GM21360 (cell line): ENCODE results near the gene TPD52L1.
"Not testable (repeated sequence)": the region's sequence is repeated elsewhere in the genome, so short reads cannot be mapped to it uniquely, and the experiment has no call there.

Experiments used
- ATAC-seq: cut with Tn5 transposase; IDR thresholded peaks from one replicate; pipeline ENCODE4 v1.9.1; 2021; ENCODE audit warnings: mild to moderate bottlenecking, moderate library complexity; ENCODE audit not compliant: unreplicated experiment

TPD52L1 gene

GRCh38 chr6:125140808-125141207, 12.8 kb upstream of the TPD52L1 start:
- ATAC-seq, result no peak

- no peak for ATAC-seq
Measured at GRCh38 chr6:125142618-125143017, 11.0 kb upstream of the TPD52L1 start.

- no peak for ATAC-seq
Measured at GRCh38 chr6:125144822-125145221, 8.8 kb upstream of the TPD52L1 start.

DNA sequence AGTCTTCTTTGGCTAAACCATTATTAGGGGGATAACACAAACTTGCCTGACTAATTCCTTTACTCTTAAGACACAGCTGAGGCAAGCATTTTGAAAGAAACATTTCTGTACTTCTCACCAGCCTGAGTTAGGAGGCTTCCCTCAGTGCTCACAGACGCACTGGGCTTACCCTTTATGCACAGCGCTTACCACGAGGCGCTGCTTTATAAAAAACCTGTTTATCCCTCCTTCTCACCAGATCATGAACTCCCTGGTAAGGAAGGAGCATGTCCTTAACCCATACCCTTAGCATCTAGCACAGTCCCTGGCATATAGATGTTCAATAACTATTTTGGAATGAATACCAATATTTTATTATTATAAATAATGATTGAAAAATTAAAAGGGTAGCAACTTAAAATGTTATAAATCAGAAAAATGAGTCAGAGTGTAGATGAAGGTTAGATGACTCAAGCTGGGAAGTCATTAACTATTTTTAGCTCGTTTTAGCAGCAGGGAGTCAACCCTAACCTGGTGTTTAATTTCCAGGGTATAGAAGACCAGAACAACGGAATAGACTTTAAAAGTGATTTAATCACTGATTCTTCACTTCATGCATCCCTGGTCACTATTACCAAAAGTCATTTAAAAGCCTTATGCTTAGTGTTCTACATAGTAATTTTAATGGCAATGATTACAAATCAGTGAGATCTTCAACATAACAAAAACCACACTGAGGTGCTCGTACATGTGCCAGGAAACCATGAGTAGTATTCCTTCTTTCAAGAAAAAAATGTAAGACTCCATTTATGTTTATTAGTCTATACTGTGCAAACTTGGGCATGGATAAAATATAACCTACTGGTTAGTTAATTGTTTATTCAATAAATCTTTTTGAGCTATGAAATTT, 4.1 kb upstream of the TPD52L1 start:
- no peak for ATAC-seq

DNA sequence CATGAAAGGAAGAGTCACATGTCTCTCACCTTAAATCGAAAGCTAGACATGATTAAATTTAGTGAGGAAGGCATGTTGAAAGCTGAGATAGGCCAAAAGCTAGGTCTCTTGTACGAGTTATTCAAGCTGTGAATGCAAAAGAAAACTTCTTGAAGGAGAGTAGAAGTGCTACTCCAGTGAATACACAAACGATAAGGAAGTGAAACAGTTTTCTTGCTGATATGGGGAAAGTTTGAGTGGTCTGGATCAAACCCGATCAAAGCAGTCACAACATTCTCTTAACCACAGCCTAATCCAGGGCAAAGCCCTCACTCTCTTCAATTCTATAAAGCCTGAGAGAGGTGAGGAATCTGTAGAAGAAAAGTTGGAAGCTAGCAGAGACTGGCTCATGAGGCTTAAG, 1.9 kb upstream of the TPD52L1 start:
- no peak for ATAC-seq

- no peak for ATAC-seq
Measured at GRCh38 chr6:125154118-125154760, 666 bp downstream of the TPD52L1 start.

DNA sequence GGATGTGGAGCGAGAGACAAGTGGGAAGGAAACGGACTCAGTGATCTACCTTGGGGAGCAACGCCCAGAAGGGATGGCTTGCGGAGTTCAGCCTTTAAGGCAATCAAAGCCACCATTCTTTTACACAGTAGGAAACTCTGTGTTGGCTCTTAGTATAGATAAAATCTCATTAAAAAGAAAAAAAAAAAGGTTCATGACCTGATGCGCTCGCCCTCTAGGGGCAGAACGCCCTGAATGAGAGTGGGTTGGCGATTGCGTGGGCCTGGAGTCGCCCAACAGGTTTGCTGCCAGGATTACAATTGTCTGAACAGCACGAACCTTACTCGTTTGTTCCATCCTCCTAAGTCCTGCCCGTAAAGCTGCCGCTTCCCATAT, 1.2 kb downstream of the TPD52L1 start:
- ATAC-seq, result no peak

GRCh38 chr6:125155344-125155743, 1.8 kb downstream of the TPD52L1 start:
- ATAC-seq, result no peak

DNA sequence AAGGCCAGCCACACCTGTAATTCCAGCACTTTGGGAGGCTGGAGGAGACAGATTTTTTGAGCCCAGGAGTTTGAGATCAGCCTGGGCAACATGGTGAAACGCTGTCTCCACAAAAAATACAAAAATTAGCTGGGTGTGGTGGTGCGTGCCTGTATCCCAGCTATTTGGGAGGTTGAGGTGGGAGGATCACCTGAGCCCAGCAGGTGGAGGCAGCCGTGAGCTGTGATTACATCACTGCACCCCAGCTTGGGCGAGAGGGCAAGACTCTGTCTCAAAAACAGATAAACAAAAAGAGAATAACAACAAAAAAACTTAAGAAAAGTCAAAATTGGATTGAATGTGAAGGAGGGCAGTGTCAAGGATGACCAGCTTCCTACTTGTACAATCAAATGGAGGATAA, 2.9 kb downstream of the TPD52L1 start:
- ATAC-seq, result no peak

DNA sequence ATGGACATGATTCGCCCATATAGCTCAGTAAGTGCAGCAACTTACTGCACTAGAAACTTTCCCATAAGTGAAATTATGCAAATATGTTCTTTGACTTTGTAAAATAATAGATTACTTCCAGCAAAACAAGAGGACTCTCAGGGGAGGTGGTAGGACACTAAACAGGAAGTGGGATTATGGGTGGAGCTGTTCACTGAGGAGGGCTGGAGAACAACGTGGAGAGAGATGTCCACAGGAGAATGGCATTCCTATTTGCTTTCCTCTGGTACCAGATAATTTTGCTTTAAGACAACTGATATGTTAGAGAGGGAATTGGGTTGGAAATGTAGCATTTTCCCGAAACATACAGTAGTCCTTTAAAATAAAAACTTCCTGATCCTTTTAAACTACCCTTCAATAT, 3.7 kb downstream of the TPD52L1 start:
- ATAC-seq, result no peak

DNA sequence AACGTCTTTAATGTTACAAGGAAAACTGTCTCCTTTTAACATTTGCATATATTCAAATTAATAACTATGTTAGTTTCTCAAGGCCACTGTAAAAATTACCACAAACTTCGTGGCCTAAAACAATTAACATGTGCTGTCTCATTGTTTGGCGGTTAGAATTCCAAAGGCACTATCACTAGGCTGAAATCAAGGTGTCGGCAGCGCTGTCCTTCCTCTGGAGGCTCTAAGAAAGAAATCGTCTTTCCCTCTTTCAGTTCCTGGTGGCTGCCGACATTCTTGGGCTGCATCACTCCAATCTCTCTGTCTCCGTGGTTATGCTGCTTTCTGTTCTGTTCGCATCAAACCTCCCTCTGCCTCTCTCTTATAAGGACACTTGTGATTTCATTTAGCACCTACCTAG, 4.2 kb downstream of the TPD52L1 start:
- ATAC-seq, result no peak

DNA sequence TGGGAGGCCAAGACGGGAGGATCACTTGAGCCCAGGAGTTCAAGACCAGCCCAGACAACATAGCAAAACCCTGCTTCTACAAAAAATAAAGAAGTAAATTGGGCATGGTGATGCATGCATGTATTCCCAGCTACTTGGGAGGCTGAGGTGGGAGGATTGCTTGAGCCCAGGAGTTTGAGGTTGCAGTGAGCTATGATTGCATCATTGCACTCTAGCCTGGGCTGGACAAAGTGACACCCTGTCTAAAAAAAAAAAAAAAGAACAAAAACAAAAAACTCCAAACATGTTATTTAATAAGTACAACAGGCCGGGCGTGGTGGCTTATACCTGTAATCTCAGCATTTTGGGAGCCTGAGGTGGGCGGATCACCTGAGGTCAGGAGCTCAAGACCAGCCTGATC, 9.8 kb downstream of the TPD52L1 start:
- ATAC-seq, result not testable (repeated sequence)

- no peak for ATAC-seq
Measured at GRCh38 chr6:125163811-125164210, 10.2 kb downstream of the TPD52L1 start.

DNA sequence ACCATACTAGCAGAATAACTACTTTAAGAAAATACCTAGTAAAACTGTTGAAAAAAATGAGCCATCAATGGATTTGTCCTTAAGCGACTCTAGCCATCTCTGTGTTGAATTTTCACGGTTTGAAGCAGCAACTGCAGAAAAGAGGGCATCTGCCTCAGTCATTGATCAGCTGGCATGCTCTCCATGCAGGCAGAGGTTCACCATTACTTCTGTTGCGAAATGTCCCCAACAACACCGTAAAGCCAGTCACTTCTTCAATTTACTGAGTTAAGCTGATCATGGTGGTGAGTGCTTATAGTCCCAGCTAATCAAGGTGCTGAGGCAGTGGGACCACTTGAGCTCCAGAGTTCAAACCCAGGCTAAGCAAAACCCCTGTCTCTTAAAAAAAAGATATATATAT, 11.1 kb downstream of the TPD52L1 start:
- ATAC-seq, result no peak

GRCh38 chr6:125165256-125165655, 11.7 kb downstream of the TPD52L1 start:
- ATAC-seq, result no peak

GRCh38 chr6:125165776-125166175, 12.2 kb downstream of the TPD52L1 start:
- ATAC-seq, result no peak

GRCh38 chr6:125166711-125167110, 13.1 kb downstream of the TPD52L1 start:
- ATAC-seq, result no peak

DNA sequence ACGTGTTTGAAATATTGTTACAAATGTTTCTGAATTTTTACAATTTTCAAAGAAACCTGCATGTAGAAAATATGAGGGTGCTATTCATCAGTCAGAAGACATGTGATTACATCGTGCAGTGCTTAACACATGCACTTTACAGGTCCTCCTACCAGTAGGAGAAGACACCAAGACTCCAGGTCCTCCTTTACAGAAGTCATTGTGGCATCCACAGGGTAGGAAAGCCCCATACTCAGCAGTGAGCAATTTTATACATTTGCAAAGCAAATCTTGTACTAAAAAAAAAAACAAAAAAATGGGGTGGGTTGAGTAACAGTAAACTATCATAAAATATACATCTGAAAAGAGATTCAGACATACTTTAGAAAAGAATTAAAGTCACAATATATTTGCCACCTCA, 14.0 kb downstream of the TPD52L1 start:
- no peak for ATAC-seq

DNA sequence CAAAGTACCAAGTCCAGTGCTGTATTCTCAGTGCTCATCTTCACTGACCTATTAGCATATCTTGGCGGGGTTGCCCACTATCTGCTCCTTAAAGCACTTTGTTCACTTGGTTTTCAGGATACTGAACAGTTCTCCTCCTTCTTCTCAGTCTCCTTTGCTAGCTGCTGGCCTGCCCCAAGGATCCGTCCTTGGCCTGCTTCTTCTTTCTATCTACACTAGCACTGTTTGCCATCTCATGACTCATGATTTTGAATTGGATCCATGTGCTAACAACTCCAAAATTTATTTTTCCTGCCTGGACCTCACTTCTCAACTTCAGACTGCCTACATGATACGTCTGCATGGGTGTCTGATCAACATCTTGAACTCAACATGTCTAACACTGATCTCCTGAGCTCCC, 15.5 kb downstream of the TPD52L1 start:
- no peak for ATAC-seq

DNA sequence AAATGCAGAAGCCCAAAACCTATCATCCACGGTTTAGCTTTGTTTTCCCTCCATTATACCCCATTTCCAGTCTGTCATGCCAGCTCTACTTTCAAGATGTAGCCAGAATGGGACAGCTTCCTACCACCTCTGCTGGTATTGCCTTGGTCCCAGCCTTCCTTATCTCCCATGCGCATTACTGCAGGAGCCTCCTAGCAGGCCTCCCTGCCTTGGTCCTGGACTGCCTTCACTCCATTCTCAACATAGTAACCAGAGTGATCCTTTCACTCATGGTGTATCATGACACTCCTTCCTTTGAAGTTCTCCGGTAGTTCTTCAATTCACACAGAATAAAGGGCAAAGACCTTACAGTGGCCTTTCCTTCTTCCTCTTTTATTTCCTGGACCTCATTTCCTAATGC, 15.9 kb downstream of the TPD52L1 start:
- no peak for ATAC-seq

- no peak for ATAC-seq
Measured at GRCh38 chr6:125170376-125170775, 16.8 kb downstream of the TPD52L1 start.

DNA sequence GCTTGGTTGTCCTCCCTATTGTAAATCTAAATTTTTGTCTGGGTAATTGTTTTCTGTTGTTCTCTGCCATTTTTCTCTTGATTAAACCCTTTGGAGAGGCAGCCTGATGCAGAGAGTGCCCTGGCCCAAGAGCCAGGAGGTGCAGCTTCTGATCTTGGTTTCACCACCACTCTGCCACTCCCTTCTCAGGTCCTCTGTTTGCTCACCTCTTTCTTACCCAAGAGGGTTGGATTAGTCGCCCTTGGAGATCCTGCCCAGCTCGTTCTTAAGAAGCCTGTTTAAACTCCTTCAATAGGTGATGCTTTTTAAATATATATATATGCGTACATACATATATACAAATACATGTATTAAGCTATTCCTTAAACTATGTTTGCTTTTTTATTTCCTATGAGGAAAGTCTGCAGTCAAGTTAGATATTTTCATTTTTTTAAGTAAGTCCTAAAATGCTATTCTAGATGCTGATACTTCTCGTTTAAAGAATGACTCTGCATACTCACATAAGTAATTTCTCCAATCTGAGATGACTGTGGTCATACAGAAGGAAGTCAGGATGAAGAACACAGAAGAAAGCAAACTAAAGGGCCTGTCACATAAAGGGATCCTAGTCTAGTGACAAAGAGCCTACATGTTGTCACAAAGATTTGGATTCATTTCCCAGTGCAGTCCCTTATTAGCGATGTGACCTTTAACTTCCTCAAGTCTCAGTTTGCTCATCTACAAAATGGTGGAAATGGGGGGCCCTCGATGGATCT, 19.9 kb downstream of the TPD52L1 start:
- ATAC-seq, result no peak
